Inflammatory macrophage (primary cell): ENCODE results near the gene SNX1.
"Not testable (repeated sequence)": the region's sequence is repeated elsewhere in the genome, so short reads cannot be mapped to it uniquely, and the experiment has no call there.

ENCODE experiments used
- DNase-seq, 2 donors: peaks; one replicate each; pipeline ENCODE4 v3.0.0-alpha.2; 2020 to 2022
- total RNA-seq, 18 experiments: gene quantifications; one replicate each; lab custom pipeline; 2026; ENCODE audit warnings: mixed read lengths in 6 of 18, inconsistent platforms in 2 of 18; lab: John Stamatoyannopoulos, UW

The SNX1 gene, protein sequence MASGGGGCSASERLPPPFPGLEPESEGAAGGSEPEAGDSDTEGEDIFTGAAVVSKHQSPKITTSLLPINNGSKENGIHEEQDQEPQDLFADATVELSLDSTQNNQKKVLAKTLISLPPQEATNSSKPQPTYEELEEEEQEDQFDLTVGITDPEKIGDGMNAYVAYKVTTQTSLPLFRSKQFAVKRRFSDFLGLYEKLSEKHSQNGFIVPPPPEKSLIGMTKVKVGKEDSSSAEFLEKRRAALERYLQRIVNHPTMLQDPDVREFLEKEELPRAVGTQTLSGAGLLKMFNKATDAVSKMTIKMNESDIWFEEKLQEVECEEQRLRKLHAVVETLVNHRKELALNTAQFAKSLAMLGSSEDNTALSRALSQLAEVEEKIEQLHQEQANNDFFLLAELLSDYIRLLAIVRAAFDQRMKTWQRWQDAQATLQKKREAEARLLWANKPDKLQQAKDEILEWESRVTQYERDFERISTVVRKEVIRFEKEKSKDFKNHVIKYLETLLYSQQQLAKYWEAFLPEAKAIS
- 78.1 to 177 (median 125) reads per million in 18 experiments for total RNA-seq

DNA sequence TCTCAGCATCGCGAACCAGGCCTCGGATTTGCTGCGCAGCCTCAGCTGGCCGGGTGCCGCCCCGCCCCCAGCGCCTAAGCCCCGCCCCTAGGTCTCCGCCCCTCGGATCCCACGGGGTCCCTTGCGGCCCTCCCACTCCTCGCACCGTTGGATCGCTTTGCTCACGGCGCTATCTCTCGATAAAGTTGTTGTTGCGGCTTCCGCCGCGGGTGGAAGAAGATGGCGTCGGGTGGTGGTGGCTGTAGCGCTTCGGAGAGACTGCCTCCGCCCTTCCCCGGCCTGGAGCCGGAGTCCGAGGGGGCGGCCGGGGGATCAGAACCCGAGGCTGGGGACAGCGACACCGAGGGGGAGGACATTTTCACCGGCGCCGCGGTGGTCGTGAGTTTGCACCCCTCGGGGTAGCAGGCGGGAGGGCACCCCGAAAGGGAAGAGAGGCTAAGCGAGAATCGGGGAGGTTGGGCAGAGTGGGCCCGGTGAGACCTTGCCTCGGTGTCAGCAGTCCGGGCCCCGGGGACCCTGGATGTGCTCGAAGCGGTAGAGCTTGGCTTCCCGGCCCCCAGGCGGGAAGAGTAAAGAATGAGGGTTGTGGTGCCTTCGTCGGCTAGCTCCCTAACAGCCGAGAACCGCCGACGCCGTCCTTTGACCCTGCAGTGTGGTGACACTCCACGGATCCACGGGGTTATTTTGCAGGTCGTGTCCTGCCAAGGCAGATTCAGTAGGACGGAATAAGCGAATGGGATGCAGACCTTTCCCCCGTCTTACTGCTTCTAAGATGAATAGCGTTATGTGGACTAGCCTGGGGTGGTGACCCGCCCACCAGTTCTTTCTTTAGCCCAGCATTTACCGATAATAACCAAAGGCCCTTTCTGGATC, at the start of gene SNX1:
Gene SNX1 (plus strand): TSS at position 188 of the 873 bp plus-strand sequence. CDS start 32 bp downstream, at position 220.
- peak; percentile 97 to 98 for DNase-seq

DNA sequence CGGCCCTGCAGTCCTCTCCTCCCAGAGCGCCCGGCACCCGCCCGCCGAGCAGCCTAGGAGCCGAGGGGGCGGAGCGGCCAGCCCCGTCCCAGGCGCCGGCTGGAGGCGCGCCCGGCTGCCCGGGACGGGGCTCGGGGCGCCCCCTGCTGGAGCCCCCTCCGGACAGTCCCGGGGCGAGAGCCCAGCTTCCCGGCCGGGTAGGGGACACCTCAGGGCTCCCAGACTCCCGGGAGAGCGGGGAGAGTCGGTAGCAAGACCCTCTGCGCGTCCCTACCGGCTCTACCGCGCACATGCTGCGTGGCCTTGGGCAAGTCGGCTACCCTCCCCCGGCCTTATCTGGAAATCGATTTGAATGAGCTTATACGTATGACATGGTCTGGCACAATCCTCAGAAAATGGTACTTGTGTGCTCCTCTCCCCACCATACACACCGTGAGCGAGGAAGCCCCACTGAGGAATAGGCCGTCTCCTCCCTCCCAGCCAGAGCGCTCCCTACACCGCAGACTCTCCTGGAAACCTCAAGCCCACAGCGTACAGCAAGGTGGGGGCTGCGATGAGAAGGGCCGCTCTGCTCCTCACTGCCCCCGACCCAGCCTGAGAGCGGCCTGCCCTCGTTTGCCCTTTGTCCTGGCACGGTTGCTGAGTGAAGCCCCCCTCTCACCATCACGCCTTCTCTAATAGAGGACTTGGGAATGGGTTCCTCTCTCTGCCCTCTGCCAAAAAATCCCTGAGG, 49.2 kb upstream of the SNX1 start, which contains the start of gene DAPK2:
Gene DAPK2 (minus strand): TSS at position 65 of the 733 bp plus-strand sequence. CDS start 6,224 bp downstream, outside the sequence.
- DNase-seq, result peak; percentile 48 to 64

DNA sequence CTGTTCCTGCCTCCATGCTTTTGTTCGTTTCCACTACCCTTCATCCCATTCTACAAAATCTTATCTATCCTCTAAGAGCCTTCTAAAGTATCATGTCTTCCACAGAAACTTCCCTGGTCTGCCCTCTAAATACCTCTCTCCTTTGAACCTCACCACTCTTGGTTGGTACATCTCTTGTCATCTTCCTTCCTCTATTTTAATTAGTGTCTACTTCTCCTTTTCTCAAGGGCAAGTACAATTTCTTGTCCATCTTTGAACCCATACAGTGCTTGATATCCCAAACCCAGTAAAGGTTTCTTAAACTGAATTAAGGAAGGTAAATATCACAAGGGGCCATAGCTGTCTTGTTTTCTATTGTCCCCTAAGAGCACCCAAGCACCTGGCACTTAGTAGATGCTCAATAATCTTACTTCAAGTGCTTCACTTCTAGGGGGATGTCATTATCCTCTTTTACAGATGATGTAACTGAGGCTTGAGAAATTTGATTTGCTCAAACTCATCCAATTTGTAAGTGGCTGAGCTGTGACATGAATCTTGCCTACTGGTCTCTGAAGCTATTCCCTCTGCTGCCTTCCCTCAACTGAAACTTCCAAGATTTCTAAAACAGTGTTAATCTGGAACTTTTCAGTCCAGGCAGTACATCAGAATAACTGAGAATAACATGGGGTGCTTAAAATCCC, 46.9 kb upstream of the SNX1 start:
- DNase-seq, result peak; percentile 18 to 59

DNA sequence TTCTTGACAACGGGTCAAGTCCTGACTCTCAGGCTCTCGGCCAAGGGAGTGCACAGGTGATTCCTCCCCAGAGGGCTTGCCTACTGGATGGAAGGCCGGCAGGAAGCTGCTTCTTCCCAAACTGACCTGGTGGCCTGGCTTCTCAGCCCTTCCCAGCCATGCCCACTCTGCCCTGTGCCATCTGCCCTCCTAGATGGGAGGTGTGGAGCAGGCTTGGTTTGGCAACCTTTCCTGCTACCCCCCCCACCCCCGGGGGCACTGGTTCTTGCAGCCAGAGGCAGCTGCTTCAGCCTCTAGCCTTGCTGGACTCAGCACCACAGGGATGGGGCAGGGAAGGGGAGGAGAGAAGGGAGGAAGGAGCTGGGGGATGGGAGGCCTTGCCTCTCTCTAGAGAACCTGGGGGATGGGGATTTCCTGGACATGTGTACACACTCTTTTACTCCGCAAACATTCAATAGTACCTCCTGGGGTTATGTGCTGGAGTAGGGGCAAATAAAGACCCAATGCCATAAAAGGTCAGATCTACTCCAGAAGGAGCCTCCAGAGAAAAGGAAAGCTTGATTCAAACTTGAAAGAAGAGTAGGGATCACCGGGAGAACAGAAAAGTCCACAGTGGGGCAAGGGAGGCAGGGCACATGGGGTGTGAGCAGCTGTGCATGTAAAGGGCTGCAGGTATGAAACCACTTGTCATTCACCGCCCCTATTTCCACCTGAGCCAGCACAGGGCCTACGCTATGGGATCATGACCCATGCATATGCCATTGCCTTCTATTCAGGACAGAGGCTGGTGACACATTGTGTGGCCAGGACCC, 45.3 kb upstream of the SNX1 start:
- DNase-seq, result no peak

DNA sequence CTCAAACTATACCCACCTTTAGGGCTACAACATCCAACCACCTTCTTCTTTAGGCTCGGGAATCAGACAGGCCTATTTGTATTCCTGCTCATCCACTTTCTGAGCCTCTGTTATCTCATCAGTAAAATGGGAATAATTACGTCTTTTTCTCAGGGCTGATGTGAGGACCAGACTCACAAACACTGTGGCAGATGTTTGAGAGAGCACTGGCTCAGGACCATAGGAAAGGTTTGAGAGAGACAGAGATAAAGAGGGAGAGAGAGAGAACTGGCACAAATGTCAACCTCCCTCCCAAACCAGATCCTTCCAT, 44.7 kb upstream of the SNX1 start:
- DNase-seq, result no peak

DNA sequence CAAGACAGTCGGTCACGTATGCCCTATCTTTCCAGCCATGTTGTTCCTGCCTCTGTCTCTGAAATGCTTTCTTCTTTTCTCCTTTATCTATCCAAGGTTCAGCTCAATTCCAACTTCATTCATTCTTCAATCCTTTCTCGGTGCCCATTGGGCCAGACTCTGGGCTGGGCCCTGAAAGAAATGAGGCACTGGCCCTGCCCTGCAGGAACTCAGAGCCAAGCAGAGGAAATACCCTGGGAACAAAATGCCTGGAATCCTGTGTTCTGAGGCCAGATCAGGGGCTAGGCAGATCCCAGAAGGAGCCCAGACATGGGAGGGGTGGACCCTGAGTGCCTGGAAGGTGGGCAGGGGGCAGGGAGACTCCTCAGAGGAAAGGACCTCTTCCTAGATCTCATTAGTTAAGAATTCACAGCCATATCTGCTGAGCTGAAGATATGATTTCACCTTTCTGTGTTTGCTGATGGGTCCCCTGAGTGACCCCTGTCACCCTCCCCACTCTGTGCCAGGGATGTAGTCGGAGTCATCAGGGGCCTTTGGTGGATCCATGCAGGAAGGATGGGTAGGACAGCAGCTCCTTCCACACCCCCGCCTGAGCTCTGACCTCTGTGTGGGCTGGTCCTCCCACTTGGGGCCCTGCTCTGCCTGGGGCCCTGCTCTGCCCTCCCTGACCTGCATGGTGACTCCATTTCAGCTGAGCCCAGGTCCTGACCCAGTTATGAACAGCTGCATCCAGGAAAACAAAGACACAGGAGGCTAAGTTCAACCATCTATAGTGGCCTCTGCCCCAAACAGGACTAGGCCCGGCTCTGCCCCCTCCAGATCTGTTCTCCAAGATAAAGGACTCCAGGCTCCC, 44.1 kb upstream of the SNX1 start:
- DNase-seq, result no peak

DNA sequence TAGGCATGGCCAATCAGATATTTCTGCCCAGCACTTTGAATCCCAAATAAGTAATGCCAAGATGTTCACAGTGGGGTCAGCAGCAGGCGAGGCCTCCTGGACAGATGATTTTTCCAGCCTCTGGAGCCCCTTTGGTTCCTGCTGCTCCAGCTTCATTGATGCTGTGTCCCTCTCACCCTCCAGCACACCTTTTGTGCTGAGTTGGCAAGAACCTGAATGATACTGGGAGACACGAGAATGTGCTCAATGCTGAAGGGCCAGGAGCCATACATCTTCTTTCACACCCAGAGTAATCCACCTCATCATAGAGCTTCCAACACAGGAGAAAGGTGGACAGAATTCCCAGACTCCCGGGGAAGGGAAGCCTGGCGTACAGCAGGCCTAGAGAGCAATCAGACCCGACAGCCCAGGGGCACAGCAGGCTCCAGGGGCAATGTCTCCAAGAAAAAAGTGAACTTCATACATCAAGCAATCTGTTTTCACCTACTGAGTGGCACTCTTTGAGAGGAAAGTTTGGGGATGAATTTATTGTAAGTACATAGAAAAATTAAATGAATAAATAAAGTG, 42.8 kb upstream of the SNX1 start:
- DNase-seq, result no peak

DNA sequence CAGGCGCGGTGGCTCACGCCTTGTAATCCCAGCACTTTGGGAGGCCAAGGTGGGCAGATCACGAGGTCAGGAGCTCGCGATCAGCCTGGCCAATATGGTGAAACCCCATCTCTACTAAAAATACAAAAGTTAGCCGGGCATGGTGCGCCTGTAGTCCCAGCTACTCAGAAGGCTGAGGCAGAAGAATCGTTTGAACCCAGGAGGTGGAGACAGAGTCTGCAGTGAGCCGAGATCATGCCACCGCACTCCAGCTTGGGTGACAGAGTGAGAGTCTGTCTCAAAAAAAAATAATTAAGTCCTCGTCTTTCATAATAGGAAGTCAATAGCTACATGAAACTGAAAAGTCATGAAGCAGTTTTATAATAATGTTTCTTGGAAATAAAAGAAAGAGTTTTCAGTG, 42.1 kb upstream of the SNX1 start:
- DNase-seq, result not testable (repeated sequence)

DNA sequence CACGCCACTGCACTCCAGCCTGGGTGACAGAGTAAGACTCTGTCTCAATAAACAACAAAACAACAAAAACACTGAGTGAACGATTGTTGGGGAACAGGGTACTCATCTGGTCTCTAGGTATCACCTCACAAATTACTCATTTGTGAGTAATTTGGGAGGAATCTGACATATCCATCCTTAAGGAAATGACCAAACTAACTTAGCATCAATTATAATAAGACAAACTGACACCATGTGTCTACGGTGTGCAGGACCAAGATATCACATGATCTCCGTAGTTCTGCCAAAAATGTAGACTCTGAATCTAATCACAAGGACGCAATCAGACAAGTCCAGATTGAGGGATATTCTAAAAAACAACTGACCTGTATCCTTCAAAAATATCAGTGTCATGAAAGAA, 37.5 kb upstream of the SNX1 start:
- no peak for DNase-seq

DNA sequence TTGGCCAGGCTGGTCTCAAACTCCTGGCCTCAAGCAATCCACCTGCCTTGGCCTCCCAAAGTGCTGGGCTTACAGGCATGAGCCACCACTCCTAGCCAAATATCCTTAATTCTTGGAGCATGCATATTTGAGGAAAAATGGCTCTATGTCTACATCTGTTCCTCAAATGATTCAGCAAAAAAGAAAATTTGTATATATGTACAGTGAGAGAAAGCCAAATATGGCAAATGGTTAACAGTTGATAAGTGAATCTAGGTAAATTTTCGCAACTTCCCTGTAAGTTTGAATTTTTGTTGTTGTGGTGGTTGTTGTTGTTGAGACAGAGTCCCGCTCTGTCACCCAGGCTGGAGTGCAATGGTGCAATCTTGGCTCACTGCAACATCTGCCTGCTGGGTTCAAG, 36.7 kb upstream of the SNX1 start:
- DNase-seq, result peak; percentile 19 to 35

DNA sequence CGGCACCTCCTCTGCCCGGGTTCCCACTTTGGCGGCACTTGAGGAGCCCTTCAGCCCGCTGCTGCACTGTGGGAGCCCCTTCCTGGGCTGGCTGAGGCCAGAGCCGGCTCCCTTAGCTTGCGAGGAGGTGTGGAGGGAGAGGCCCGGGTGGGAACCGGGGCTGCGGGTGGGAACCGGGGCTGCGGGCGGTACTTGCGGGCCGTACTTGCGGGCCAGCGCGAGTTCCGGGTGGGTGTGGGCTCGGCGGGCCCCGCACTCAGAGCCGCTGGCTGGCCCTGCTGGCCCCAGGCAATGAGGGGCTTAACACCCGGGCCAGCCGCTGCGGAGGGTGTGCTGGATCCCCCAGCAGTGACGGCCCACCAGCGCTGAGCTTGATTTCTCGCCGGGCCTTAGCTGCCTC, 35.1 kb upstream of the SNX1 start:
- no peak for DNase-seq

DNA sequence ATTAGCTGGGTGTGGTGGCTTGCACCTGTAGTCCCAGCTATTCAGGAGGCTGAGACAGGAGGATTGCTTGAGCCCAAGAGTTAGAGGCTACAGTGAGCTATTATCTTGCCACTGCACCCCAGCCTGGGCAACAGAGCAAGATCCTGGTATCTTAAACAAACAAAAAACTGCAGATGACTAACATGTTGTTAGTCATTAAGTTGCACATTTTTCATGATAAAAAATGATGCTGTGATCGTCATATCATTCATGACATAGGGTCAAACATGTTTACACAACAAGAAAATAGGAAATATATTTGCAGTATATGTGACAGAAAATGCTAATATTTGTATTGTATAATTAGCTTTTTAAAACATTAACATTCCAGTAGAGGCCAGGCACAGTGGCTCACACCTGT, 29.3 kb upstream of the SNX1 start:
- DNase-seq, result peak; percentile 20 to 35

DNA sequence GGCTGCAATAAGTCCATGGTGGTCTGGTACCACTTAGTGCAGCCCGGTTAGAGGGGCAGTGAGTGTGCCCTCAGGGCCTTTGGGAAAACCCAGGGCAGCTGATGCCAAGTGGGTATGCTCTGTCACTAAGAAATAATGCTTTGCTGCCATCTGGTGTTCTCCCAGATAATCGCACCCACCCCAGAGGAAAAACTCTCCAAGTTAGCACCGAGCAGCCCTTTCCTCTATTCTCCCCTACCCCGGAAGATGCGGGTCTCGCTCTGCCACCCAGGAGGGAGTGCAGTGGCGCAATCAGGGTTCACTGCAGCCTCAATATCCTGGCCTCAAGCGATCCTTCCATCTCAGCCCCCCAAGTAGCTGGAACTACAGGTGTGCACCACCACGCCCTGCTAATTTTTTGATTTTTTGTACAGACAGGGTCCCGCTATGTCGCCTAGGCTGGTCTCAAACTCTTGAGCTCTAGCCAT, 28.2 kb upstream of the SNX1 start:
- DNase-seq, result peak; percentile 77 to 83

DNA sequence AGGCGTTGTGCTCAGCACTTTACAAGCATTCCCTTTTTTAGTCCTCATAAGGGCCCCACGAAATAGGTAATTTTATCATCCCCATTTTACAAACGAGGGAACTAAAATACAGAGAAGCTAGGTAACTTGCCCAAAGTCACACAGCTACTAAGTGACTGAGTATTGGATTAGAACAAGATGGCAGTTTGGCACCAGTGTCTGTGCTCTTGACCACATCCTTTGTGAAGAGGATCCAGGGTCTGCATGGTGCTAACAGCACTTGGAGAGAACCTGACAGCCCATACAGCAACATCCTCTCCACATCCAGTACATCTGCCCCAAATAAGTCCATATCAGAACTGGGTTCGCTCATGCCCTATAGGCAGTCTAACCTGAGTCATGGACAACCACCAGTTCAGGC, 27.6 kb upstream of the SNX1 start:
- no peak for DNase-seq

DNA sequence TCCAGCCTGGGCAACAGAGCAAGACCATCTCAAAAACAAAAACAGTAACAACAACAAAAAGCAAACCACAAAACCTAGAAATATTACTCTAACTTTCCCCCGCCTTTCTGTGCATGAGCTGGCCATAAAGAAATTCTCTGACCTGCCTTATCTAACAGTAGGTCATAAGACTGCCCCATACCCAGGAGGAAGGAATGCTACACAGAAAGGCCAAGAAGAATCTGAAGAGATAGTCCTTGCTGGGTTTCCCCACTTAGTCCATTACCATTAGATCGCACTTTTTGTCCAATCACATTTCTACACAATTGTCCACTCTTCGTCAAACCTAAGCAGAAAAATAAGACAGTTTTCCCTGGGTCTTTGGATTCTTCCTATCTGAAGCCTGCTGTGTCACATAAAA, 25.7 kb upstream of the SNX1 start:
- peak in 1 of 2 donors; percentile 22 for DNase-seq

DNA sequence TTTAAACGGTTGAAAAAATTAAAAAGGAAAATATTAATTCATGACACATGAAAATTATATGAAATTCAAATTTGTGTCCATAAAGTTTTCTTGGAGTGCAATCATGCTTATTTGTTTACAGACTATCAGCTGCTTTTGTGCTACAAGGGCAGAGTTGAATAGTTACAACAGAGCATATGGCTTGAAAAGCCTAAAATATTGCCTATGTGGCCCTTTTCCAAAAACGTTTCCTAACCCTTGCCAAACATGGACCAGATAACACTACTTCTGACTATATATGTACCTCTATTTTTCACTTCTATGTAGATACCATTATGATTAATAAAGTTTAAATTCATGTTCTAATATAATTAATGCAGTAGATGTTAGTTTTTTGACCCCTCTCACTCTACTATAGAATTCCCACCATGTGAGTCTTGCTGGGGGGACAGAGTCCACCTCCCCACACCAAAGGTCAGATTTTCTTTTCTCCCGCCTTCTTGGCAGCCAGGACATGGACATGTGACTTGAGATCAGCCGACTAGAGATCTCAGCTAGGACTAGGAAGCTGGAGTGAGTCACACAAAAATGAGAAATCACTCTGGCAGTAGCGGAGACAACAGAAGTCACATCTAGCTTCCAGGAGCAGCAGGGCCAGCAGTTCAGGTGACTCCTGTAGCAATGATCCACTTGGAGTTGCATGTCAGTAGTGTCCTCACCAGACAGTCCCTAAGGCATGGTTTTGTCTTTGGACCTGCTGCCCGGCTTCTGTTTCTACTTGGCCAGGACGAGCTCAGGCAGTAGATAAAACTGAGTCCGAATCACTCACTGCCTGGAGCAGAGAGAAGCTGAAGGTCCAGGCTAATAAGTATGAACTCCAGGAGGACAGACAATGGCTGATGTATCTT, 24.6 kb upstream of the SNX1 start:
- DNase-seq, result peak; percentile 92 to 95

DNA sequence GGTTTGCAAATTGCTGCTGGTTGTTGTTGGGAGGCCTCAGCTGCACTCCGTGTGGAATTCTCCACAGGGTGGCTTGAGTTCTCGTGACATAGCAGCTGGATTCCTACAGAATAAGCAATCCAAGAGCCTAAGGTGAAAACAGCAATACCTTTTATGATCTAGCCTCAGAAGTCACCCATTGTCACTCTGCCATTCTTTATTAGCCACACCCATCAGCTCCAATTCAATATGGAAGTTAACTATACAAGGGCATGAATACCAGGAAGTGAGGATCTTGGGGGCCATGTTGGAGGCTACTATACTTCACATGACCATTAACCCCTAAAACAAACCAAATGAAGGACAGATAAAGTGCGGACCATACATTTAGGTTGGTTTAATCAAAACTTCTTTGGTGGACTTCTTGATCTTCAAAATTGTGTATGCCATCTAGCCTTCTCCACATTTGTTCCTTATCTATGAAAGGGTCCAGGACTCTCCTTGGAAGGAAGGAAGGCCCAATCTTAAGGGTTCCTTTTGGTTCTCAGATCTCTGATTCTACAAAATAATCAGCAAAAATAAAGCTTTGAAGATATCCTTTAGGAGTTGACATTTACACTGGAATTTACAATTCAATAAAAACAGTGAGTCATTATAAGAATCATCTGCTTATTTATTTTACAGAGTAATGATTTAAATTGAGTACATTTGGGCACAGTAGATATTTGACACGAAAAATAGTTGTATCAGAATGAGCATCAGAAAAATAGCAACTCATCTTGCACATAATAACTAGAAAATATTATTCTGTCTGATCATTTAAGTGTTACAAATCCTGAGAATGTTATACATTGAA, 23.6 kb upstream of the SNX1 start:
- DNase-seq, result peak; percentile 30

DNA sequence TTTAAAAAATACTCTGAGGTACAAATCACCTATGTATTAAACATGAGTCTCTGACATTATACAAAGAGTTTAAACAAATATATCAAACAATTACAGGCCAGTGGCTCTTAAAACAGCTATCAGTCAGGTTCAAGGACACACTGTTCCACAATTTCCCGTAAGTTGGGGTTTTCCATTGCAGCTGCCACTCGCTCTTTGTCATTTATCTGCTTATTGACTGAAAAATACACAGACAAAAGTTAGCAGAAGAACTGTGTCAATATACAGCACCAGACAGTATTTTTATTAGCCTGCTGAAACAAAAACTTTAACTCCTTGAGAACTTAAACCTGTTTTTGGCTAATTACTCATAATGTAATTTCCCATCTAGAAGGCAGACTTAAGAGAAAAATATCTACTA, 23.0 kb upstream of the SNX1 start:
- no peak for DNase-seq
